ENCODE results near the gene PDZRN4. TPM values are rescaled to one million over a fixed set of nuclear protein-coding genes. Genes with fewer than 3 reads are reported as not detected.

Gene PDZRN4
- polyA plus RNA-seq, 1 donor from 2014 or later, result 46.7 TPM

- H3K36me3 ChIP-seq (ENCODE audit: insufficient read depth, low read length), result no peaks in the 10 kb centered on the region
- no peaks in the 10 kb centered on the region for H3K79me2 ChIP-seq (replicated peaks; ENCODE audit: insufficient read depth, low read length)
- no peaks in the 10 kb centered on the region for H3K9me3 ChIP-seq (ENCODE audit: low read length)
- no peak overlapping the region for H3K4me3 ChIP-seq (ENCODE audit: low read length)
- no peaks in the 10 kb centered on the region for H4K20me1 ChIP-seq (ENCODE audit: insufficient read depth)
- H3K9ac ChIP-seq (ENCODE audit: low read length), result no peak overlapping the region
- no peaks in the 10 kb centered on the region for H3K27me3 ChIP-seq (ENCODE audit: insufficient read depth, low read depth, low read length)
- no peak overlapping the region for H2AFZ ChIP-seq (ENCODE audit: low read depth, low read length)
- H3F3A ChIP-seq (ENCODE audit: insufficient read depth, low read length, poor library complexity, severe bottlenecking), result no peaks in the 10 kb centered on the region
- H3K27ac ChIP-seq (ENCODE audit: low read length), result no peak overlapping the region
- no peaks in the 10 kb centered on the region for H3K9me2 ChIP-seq (ENCODE audit: insufficient read depth, low read length)
- H3K4me2 ChIP-seq (ENCODE audit: low read length), result no peak overlapping the region
- TF ChIP-seq, protein P1, sequence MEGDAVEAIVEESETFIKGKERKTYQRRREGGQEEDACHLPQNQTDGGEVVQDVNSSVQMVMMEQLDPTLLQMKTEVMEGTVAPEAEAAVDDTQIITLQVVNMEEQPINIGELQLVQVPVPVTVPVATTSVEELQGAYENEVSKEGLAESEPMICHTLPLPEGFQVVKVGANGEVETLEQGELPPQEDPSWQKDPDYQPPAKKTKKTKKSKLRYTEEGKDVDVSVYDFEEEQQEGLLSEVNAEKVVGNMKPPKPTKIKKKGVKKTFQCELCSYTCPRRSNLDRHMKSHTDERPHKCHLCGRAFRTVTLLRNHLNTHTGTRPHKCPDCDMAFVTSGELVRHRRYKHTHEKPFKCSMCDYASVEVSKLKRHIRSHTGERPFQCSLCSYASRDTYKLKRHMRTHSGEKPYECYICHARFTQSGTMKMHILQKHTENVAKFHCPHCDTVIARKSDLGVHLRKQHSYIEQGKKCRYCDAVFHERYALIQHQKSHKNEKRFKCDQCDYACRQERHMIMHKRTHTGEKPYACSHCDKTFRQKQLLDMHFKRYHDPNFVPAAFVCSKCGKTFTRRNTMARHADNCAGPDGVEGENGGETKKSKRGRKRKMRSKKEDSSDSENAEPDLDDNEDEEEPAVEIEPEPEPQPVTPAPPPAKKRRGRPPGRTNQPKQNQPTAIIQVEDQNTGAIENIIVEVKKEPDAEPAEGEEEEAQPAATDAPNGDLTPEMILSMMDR (IDR thresholded peaks at IDR 0.05; ENCODE audit: poor library complexity, severe bottlenecking), result no peak
- TF ChIP-seq MXI1 (conservative IDR thresholded peaks at IDR 0.05; ENCODE audit: poor library complexity, severe bottlenecking) (no peak), EP300 (conservative IDR thresholded peaks at IDR 0.05; ENCODE audit: poor library complexity, severe bottlenecking) (no peak), RAD21 (conservative IDR thresholded peaks at IDR 0.05) (no peak), EZH2 (IDR thresholded peaks at IDR 0.05; ENCODE audit: borderline replicate concordance, insufficient read depth, low read length, poor library complexity, severe bottlenecking) (no peak), POLR2AphosphoS5 (IDR thresholded peaks at IDR 0.05) (no peak), SMC3 (conservative IDR thresholded peaks at IDR 0.05; ENCODE audit: poor library complexity) (no peak), REST (IDR thresholded peaks at IDR 0.05; ENCODE audit: borderline replicate concordance) (no peak)
Observed at GRCh38 chr12:41327096-41327895, 139.2 kb downstream of the PDZRN4 start.

- TF ChIP-seq POLR2AphosphoS5 (IDR thresholded peaks at IDR 0.05), result no peak
- TF ChIP-seq, protein P1 (IDR thresholded peaks at IDR 0.05; ENCODE audit: poor library complexity, severe bottlenecking), result no peak
- TF ChIP-seq MXI1 (conservative IDR thresholded peaks at IDR 0.05; ENCODE audit: poor library complexity, severe bottlenecking), result no peak
- TF ChIP-seq EP300 (conservative IDR thresholded peaks at IDR 0.05; ENCODE audit: poor library complexity, severe bottlenecking), result no peak
- no peak for TF ChIP-seq TAF1 (IDR thresholded peaks at IDR 0.05; ENCODE audit: low read depth)
- no peak for TF ChIP-seq REST (IDR thresholded peaks at IDR 0.05; ENCODE audit: borderline replicate concordance)
- no peak for TF ChIP-seq SMC3 (conservative IDR thresholded peaks at IDR 0.05; ENCODE audit: poor library complexity)
- no peak for TF ChIP-seq RAD21 (conservative IDR thresholded peaks at IDR 0.05)
- no peak for TF ChIP-seq EZH2 (IDR thresholded peaks at IDR 0.05; ENCODE audit: borderline replicate concordance, insufficient read depth, low read length, poor library complexity, severe bottlenecking)
- Histone ChIP-seq H3F3A (ENCODE audit: insufficient read depth, low read length, poor library complexity, severe bottlenecking) (no peaks in the 10 kb centered on the region), H3K9me2 (ENCODE audit: insufficient read depth, low read length) (no peaks in the 10 kb centered on the region), H3K4me3 (ENCODE audit: low read length) (peak overlapping the region; percentile 3), H3K9me3 (ENCODE audit: low read length) (no peaks in the 10 kb centered on the region), H3K79me2 (replicated peaks; ENCODE audit: insufficient read depth, low read length) (no peaks in the 10 kb centered on the region), H3K4me2 (ENCODE audit: low read length) (no peak overlapping the region), H3K27me3 (ENCODE audit: insufficient read depth, low read depth, low read length) (no peaks in the 10 kb centered on the region), H3K27ac (ENCODE audit: low read length) (peak overlapping the region; percentile 77), H3K9ac (ENCODE audit: low read length) (peak overlapping the region; percentile 6), H4K20me1 (ENCODE audit: insufficient read depth) (no peaks in the 10 kb centered on the region), H3K36me3 (ENCODE audit: insufficient read depth, low read length) (no peaks in the 10 kb centered on the region), H2AFZ (ENCODE audit: low read depth, low read length) (no peak overlapping the region)
Observed at GRCh38 chr12:41333974-41334373, 145.9 kb downstream of the PDZRN4 start.
